HepG2 (cell line): Measurements from ENCODE around the gene LRR1. TPM values are rescaled to one million over a fixed set of nuclear protein-coding genes. Genes with fewer than 3 reads are reported as not detected.

ENCODE experiments used
- CBFB ChIP-seq: sonication (generic); formaldehyde crosslinking; IDR thresholded peaks from 2 replicates; pipeline ENCODE4 v1.4.0; 2020; ENCODE audit warnings: missing genetic modification reagents
- FOXA3 ChIP-seq: IDR thresholded peaks from 2 replicates; pipeline ENCODE4 v1.6.1; 2016; ENCODE audit warnings: missing genetic modification reagents, missing compliant biosample characterization
- HMGXB3 ChIP-seq: sonication (generic); formaldehyde crosslinking; IDR thresholded peaks from 2 replicates; pipeline ENCODE4 v1.4.0; 2020; ENCODE audit warnings: missing genetic modification reagents, borderline replicate concordance
- IKZF4 ChIP-seq: sonication (generic); formaldehyde crosslinking; IDR thresholded peaks from 2 replicates; pipeline ENCODE4 v1.5.1; 2020; ENCODE audit warnings: borderline replicate concordance, mild to moderate bottlenecking, low read depth, missing genetic modification reagents; ENCODE audit errors: not compliant biosample characterization
- MLXIP ChIP-seq: sonication (generic); formaldehyde crosslinking; IDR thresholded peaks from 2 replicates; pipeline ENCODE4 v1.9.0; 2021; ENCODE audit warnings: missing genetic modification reagents, borderline replicate concordance
- PHF21A ChIP-seq: sonication (generic); formaldehyde crosslinking; IDR thresholded peaks from 2 replicates; pipeline ENCODE4 v1.5.0; 2020; ENCODE audit warnings: mild to moderate bottlenecking, missing genetic modification reagents
- POLR2G ChIP-seq: fragments of 200-400 bp; formaldehyde crosslinking; IDR thresholded peaks from 2 replicates; pipeline ENCODE4 v1.6.1; 2018; ENCODE audit warnings: mild to moderate bottlenecking, low read depth, low read length, moderate library complexity
- RBFOX2 ChIP-seq: fragments of 200-400 bp; formaldehyde crosslinking; IDR thresholded peaks from 2 replicates; pipeline ENCODE4 v1.6.1; 2017; ENCODE audit warnings: low read depth, mild to moderate bottlenecking, low read length
- ZBTB26 ChIP-seq: IDR thresholded peaks from 2 replicates; pipeline ENCODE4 v1.6.1; 2016; ENCODE audit warnings: missing compliant biosample characterization, missing genetic modification reagents, borderline replicate concordance
- ZNF143 ChIP-seq: sonication (generic); formaldehyde crosslinking; IDR thresholded peaks from 2 replicates; pipeline ENCODE4 v1.4.0; 2020; ENCODE audit warnings: missing genetic modification reagents
- ZNF629 ChIP-seq: sonication (generic); formaldehyde crosslinking; conservative IDR thresholded peaks from 2 replicates; pipeline ENCODE4 v1.5.0; 2020; ENCODE audit warnings: missing genetic modification reagents
- ZNF652 ChIP-seq: IDR thresholded peaks from 2 replicates; pipeline ENCODE4 v1.6.1; 2016; ENCODE audit warnings: low read depth, borderline replicate concordance
- ZNF75D ChIP-seq: sonication (generic); formaldehyde crosslinking; IDR thresholded peaks from 2 replicates; pipeline ENCODE4 v1.8.1; 2023; ENCODE audit warnings: missing genetic modification reagents, mild to moderate bottlenecking, borderline replicate concordance
- polyA plus RNA-seq, 8 experiments: library from polyadenylated mRNA; depleted of rRNA in 3 of 8; stranded (reverse) in 7 of 8; unstranded in 1 of 8; fragments of >200 nt; fragmentation: Illumina TruSeq in 4 of 8; extraction: Trizol in 4 of 8; gene quantifications; 2 replicates each; pipeline versions ENCODE4 v1.2.1 to v1.2.3, GENCODE V29; 2011 to 2016; ENCODE audit warnings: low read depth in 4 of 8, missing spikeins in 1 of 8, mixed read lengths in 1 of 8; ENCODE audit not compliant: insufficient read depth in 1 of 8
- total RNA-seq, 5 experiments: library from RNA; depleted of rRNA; stranded (reverse); fragments of >200 nt; fragmentation: Illumina TruSeq; extraction: Trizol; gene quantifications; 2 replicates each; pipeline ENCODE4 v1.2.3, GENCODE V29; 2016; ENCODE audit warnings: low read depth in 1 of 5
- TF ChIP-seq, protein P1 (sequence below): sonication (generic); formaldehyde crosslinking; IDR thresholded peaks from 2 replicates; pipeline ENCODE4 v1.8.0; 2022; ENCODE audit warnings: missing genetic modification reagents, mild to moderate bottlenecking, inconsistent platforms, borderline replicate concordance

Gene LRR1
- total and polyA plus RNA-seq, 2 of the 13 experiments (the other 11 are each of a cell fraction or from before 2014, with no cell fraction given) = 7.0 to 36.2 TPM

DNA sequence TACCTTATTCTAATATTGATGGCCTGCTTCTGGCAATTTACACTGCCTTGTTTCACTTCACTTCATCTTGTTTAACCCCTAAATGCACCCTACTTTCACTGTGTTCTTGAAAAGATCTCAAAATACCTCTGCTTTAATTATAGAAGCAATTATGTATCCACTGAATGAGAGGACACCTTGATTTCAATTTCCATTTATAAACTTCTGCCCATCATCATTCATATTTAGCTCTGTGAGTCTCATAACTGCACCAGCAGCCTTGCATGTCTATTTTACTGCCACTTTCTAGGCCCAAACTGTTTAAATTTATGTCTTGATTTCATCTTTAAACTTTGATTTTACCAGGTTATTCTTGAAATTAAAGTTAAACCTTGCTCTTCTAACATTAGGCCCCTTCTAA lies 43.4 kb downstream of the LRR1 start (continued):
- TF ChIP-seq MLXIP (CRISPR knock-in tag) (no peak), IKZF4 (no peak), ZNF143 (CRISPR knock-in tag) (no peak), ZNF629 (CRISPR knock-in tag) (no peak), ZNF652 (peak; percentile 81), POLR2G (no peak), HMGXB3 (CRISPR knock-in tag) (no peak), ZBTB26 (CRISPR knock-in tag) (no peak), FOXA3 (CRISPR knock-in tag) (no peak), PHF21A (CRISPR knock-in tag) (peak; percentile 40; the same call in 1 of the 2 replicates), CBFB (CRISPR knock-in tag) (no peak), ZNF75D (CRISPR knock-in tag) (no peak), RBFOX2 (no peak)
- TF ChIP-seq, protein P1, sequence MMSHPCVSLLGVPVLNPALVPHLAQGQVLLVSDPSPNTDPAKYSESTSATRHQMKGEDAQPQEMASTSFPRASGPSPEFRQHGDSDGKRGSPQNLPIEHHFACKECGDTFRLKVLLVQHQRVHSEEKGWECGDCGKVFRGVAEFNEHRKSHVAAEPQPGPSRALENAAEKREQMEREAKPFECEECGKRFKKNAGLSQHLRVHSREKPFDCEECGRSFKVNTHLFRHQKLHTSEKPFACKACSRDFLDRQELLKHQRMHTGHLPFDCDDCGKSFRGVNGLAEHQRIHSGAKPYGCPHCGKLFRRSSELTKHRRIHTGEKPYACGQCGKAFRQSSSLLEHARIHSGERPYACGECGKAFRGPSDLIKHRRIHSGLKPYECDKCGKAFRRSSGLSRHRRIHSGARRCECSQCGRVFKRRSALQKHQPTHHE (CRISPR knock-in tag) = no peak
